Activated gamma-delta T cell treated with anti-CD3 and anti-CD28 coated beads, Interleukin-2, amount 50 U/mL, for 16 hours (primary cell): ENCODE measurements around the gene CRK.

Source experiments
- DNase-seq: peaks from one replicate; pipeline ENCODE4 v3.0.0-alpha.2; 2020; ENCODE audit warnings: low read depth

Gene CRK

DNA sequence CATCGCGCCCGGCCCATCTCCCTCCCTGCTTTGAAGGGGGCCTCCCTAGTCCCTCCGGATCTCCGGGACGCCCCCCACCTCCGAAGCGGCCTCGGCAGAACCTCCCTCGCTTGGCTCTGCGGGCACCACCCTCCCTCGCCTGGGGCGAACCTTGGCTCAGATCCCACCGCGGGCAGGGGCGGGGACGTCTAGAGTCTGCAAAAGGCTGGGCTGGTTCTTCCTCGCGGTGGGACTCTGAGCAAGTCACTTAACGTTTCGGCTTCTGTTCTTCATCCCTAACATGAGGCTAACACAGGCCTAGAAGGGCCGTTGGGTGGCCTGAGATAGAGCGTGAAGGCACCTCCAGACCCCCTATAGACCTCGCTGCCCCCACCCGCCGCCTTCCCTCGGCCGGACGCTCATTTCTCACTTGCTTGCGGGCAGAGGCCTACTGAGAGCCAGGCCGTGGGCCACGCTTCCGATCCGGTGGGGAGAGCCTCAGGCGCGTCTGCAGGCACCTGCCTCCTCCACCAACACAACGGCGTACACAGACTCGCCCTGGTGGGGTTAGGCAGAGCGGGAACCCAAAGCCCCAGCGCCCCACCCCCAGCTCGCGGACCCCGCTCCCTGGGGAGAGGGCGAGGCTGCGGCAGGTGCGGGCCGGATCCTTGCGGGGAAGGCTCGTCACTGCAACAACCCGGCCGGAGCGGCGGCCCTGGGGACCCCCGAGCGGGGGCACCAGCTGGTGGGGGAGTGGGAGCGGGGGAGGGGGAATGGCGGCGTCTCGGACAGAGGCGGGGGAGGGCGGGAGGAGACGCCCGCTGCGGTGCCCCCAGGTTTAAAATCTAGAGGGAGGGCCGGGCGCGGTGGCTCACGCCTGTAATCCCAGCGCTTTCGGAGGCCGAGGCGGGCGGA, 31.0 kb upstream of the CRK start:
- peak; percentile 58 for DNase-seq

DNA sequence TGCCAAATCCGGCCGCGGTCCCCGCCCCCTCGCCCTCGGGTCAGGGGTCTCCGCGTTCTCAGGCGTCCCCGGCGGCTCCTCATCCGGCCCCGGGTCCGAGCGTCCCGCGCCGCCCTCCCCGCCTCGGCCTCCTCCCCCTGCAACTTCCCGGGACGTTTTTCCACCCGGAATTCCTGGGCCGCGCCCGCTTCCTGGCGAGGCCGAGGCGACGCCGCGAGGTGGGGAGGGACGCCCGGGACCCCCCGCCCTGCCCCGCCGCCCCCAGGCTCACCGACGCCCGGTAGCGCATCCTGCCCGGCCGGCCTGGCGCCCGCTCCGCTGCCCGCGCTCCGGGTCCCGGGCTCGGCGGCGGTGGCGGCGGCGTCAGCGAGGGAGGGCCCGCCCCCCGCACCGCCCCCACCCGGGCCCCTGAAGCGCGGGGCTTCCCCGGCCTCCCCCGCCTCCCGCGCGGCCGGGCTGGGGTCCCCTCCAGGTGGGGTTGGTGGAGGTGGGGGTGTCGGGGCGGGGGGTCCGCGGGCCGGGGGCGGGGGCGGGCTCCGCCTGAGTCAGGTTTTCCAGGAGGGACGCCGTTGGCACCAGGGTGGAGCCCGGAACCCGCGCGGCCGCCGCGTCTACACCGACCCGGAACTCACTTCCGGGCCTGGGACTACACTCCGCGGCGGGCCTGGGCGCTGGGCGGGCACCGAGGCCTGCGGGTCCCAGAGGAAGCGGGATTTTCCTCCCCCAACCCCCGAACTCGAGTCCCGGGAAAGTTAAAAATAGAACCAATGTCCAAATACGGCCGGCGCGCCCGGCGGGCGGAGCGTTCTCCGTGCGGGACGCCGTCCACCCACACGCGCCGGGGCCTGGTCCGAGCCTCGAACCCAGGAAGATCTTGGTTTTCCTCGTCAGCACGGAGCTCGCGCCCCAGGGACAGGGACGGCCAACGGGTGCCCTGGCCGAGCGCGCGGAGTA, 29.7 kb upstream of the CRK start:
- DNase-seq, result peak; percentile 32

DNA sequence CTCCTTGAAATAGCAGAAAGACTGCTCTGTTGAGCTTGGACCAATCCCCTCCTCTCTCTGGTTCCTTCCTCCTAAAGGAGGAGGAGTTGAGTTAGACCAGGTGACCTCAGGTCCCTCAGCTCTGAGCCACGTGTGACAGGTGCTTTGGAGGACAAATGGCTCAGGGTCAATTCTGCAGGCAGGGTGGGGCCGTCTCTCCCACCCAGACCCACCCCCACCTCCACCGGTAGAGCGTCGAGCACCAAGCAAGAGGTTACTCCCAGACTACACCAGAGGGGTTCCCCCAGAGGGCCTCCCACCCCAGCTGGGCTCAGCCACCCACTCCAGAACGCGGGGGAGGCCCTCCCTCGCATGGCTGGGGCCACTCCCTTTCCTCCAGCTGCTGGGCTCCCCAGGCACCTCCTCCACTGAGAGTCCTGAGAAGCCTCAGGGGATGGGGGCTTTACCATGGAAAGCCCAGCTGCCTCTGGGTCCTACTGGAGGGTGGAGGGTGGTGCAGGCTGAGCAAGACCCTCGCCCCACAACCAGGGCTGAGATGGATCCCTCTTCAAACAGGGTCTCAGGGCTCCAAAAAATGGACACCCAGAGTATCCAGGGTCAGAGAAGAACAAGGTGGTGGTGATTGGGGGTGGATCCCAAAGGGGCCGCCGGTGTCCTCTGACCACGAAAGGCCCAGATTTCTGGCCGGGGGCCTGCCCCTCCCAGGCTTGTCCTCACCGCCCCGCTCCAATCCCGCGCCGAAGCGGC, 28.8 kb upstream of the CRK start:
- no peak for DNase-seq

DNA sequence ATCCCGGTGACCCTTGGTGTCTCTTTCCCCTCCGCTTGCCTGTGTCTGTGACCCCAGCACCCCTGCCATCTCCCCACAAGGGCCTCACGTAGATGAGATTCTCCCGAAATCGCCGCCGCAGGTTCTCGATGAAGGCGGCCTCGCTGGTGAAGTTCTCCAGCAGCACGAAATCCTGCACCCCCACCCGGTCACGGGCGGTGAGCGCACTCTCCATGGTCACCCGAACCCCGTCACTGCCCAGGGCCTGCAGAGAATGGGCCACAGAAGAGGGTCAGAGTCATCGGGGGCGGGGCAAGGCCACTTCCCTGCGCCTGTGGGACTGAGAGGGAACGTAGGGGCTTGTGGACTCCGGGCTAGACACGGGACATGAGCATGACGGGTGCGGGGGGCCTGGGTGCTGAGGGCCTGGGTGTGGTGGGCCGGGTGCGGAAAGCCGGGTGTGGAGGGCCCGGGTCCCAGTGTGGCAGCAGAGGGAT, 28.1 kb upstream of the CRK start:
- DNase-seq, result no peak

DNA sequence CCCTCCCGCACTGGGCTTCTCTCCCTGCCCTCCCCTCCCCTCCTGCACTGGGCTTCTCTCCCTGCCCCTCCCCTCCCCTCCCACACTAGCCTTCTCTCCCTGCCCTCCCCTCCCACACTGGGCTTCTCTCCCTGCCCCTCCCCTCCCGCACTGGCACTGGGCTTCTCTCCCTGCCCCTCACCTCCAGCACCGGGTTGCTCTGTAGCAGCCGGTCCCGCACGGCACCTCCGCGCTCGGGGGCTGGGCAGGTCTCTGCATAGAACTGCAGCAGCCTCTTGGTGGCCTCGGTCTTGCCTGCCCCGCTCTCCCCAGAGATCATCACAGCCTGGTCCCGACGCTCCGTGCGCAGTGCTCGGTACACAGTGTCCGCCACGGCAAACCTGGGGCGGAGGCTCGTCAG, 26.6 kb upstream of the CRK start:
- no peak for DNase-seq

DNA sequence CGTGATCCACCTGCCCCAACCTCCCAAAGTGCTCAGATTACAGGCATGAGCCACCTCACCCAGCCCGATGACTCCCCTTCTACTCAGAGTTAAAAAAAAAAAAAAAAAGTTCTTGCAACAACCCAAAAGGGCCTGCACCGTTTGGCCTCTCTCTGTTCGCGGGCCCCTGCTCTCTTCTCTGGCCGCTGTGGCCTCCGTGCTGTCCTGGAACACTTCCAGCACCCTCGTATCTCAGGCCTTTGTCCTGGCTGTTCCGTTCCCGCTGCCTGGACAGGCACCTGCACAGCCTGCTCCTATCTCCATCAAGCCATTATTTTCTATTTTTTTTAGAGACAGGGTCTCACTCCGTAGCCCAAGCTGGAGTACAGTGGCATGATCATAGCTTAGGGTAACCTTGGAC, 25.7 kb upstream of the CRK start:
- no peak for DNase-seq

DNA sequence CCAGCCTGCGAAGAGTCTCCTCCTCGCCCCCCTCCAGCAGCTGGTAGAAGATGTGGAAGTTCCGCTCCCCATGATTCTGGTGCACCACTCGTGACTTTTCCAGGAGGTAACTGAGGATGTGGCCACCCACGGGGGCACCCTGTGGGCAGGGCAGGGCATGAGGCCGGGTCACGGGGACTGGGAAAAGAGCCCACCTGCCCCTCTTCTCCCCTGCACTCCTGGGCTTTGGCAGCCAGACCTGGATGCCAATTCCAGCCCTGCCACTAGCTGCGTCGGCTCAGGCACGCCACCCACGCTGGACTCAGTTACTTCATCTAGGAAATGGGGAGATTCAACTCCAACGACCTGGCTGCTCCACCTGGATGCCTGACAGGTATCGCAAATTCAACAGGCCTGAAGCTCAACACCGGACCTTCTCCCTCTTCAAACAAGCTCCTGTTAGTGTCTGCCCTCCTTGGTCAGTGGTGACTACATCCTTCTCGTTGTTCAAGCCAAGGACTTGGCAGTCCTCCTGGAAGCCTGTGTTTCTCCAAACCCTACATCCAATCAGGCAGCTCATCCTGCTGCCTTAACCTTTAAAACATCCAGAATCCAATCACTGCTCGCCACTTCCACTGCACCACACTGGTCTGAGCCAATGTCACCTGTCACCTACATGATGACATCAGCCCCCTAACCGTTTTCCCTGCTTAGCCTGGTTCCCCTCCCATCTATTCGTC, 24.9 kb upstream of the CRK start:
- no peak for DNase-seq

DNA sequence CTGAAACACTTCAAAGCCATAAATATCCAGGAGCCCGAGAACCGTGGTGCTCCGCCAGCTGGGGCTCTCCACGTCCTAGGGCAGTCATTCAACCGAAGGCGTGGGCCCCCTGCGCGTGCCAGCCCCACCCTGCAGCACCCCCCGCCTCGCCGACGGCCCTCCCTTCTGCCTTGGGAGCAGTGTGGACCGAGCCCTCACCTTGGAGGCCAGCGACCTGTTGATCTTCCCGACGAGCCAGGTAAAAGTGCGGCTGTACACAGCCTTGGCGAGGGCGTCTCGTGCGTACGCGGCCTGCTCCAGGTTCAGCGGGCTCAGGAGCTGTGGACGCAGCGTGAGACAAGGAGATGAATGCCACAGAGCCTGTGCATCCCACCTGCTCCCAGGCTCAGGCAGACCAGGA, 22.4 kb upstream of the CRK start:
- no peak for DNase-seq

DNA sequence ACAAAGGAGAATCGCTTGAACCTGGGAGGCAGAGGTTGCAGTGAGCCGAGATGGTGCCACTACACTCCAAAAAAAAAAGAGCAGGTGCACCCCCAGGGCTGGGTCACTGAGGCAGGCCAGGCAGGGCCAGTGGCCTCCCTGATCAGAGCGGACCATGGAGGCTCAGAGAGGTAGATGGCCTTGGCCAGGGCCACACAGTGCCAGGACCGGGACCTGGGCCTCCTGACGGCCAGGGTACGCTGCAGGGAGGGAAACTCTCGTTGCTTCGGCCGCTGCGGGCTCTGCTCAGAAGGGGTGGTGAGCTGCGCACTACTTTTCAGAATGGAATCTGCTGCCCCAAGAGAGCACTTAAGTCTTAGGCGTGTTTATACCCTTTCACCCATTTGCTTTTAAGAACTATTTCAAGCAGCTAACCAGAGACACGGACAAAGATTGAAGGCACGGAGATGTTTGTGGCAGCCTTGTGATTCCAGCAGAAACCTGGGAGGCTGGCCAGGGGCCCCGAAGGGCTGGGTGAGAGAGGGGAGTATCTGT, 19.4 kb upstream of the CRK start:
- DNase-seq, result no peak

DNA sequence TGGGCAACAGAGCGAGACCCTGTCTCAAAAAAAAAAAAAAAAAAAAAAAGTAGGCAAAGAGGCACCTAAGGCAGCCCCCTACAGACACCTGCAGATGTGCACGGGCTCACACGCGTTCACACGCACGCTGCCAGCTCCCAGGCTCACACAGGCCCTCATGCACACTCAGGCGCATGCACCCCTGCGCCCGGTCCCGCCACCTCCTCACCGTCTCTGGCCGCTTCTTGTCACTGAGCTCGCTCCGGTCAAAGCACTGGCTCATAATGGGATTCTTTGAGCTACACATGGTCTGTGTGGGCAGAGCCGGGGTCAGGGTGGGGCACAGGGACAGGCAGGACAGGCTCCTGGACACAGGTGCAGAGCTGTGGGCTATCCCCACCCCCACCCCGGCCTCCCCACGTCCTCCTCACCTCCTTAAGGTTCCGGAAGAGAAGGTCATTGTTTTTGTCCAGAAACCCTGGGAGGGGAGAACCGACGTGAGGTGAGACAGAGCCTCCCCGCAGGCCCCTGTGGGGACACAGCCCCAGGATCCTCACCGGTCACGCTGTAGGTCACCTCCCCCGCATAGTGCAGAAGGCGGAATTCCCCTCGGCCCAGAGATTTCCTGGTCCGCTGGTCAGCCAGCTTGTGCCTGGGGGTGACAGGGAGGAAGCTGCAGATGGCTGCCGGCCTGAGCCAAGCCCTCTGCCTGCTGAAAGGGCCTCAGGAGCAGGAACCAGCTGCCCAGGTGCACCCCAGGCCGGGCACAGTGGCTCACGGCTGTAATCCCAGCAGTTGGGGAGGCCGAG, 18.6 kb upstream of the CRK start:
- no peak for DNase-seq

DNA sequence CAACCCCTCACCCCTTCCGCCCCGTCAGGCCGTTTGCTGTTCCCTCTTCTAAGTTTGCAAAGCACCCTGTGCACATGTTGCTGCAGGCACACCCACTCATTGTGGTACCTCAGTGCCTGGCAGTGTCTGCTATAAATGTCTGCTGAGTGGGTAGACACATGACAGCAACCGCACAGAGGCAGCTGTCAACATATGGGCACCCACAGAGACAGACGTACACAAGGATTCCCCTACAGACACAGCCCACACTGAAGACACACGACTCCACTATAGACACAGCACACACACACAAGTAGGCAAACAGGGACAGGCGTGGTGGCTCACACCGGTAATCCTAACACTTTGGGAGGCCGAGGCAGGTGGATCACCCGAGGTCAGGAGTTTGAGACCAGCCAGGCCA, 17.8 kb upstream of the CRK start:
- DNase-seq, result no peak

DNA sequence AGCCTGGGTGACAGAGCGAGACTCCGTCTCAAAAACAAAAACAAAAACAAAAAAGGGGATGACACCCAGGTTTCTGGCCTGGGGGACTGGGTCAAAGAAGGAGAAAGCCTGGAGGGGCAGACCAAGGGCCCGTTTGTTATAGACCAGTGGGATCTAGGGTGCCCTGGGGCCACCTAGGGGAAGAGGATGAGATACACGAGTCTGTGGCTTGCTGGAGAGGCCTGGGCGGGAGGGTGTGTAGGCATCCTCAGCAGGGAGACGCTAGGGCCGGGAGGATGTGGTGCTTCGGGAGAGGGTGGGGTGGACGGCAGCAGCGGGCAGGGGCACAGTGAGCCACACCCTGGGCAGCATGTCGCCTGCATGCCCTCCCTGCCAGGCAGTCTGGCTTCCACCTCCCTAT, 17.1 kb upstream of the CRK start:
- no peak for DNase-seq

DNA sequence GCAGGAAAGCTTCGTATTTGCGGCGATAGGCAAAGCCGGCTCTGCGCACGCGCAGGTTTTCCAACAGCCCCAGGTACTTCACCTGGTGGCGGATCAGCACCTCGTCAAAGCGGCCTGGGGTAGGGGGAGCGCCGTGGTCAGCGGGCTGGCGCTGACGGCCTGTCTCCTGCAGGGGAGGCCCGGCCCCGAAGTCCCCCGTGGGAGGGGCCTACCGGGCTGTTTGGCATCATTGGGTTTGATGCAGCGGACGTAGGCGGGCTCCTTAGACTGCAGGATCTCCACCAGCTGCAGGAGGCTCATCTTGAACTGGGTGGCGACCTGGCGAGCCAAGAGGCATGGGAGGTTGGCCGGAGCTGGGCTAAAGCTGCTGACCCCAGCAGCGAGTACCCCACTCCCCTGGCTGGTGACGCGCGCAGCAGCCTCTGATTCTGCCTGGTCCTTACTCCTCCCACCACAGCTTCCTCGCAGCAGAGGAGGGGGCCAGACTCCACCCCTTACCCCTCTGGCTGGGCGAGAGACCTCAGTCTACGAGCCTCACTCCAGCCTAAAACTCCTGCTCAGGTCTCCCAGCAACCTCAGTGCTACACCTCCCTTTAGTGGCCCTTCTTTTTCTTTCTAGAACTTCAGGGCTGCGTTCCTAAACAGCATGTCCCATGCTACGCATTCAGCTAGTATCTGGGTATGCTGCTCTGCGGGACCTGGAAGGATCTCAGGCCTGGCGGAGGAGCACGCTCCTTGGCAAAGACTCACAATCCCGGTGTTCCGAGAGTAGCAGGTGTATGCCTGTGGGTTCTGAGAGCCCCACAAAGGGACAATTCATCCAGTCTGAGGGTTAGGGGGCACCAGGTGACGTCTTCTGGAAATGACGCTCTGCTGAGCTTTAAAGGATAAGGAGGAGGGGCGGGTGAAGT, 16.1 kb upstream of the CRK start:
- no peak for DNase-seq

DNA sequence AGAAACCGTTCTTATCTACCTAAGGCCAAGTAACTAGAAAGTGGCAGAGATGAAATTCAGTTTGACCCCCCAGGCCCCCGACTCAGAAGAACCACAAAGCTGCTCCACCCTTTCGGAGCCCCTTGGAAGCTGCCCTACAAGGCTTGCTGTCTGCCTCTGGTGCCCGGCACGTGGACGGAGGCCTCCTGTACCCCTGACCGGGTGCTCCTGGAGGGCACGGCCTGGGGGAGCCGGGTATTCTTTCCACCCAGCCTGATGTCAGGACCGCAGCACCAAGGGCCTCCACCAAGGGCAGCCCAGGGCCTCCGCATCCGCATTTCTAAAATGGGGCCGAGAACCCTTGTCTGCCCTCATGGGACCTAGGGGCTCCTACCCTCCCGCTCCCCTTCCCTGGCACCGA, 15.5 kb upstream of the CRK start:
- no peak for DNase-seq

DNA sequence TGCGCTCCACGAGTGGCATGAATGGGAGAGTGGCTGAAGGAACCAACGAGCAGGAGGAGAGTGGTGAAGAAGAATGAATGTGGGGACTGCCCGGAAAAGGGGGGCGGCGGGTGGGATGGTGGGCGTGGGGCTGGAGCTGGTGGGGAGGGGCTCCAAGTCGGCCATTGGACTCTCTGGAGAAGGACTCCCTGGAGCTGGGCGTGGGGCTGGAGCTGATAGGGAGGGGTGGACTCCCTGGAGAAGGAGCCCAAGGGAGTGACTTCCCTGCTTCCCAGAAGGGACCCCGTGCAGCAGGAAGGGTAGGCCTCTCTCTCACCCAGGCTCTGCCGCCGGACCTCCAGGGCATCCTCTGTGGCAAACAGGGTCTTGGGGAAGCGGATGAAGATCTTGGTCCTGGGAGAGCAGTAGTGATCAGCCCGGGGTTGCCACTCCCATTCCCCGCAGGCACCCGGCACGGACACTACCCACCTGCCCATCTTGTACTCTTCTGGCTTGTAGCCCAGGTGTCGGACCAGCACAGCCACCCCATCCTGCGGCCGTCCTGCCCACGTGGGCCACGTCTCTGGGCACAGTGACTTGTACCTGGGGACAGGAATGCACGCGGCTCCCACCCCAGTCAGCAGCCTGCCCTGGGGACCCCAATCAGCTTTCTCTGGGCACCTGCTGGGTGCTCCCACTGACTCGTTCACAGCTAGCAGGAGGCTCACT, 14.9 kb upstream of the CRK start:
- no peak for DNase-seq

DNA sequence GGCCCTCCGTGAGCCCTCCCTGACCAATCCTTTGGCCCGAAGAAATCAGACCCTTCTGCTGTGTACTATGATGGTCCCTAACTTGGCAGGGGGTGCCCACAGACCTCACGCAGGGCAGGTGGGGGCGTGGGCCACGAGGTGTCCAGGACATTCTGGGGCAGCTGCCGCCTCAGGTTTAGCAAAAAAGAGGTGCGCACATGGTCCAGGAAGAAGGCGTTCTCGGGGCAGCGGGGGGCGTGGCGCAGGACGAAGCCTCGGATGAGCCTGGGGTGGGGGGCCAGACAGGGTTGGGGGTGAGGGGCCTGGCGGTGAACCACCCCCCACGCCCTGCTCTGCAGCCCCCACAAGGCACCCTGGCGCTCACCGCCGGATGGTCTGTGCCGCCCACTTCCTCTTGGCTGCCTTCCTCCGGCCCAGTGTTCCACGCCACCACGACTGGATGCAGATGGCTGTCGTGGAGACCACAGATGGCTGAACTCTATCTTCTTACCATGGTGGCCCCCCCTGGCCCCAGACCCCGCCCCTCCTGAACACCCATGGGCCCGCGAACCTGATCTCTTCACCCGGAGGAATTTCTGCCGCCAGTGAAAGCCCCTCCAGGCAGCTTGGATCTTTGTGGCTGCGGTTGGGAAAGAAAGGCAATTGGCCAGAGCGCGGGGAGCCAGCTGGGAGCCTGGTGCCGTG, 14.2 kb upstream of the CRK start:
- no peak for DNase-seq

DNA sequence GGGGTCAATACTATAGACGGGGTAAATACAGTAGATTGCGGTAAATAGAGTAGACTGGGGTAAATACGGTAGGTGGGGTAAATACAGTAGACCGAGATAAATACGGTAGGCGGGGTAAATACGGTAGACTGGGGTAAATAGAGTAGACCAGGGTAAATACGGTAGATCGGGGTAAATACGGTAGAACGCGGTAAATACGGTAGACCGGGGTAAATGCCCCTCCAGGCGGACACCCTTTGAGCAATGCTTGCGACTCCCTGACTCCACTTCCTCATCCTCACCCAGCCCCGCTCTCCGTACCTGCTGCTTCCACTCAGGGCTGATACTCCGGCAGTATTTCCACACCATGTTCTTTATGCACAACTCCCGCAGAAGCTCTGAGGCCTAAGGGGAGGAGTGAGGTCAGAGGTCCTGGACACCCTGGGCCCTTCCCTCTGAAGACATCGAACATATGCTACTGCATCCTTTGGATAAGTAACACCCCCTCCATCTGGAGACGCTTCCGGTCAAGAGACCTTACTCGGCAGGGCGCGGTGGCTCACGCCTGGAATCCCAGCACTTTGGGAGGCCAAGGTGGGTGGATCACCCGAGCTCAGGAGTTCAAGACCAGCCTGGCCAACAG, 13.3 kb upstream of the CRK start:
- no peak for DNase-seq
